GM15510 (cell line): Measurements from ENCODE around the gene MACROD2.

Experiments
- POLR2A ChIP-seq: IDR thresholded peaks from 3 replicates; pipeline ENCODE4 v1.6.1; 2011; ENCODE audit warnings: borderline replicate concordance; ENCODE audit not compliant: insufficient read length; ENCODE audit errors: extremely low read depth

MACROD2 gene

GRCh38 chr20:15047042-15047441, 1051.7 kb downstream of the MACROD2 start:
- no peak for TF ChIP-seq POLR2A

- TF ChIP-seq POLR2A, result no peak
These were observed 1052.3 kb downstream of the MACROD2 start for GRCh38 chr20:15047601-15048000.

- TF ChIP-seq POLR2A, result no peak
These were observed 1060.9 kb downstream of the MACROD2 start for GRCh38 chr20:15056246-15056645.

GRCh38 chr20:15058841-15059240, 1063.5 kb downstream of the MACROD2 start:
- no peak for TF ChIP-seq POLR2A

- TF ChIP-seq POLR2A, result no peak
These were observed 1064.1 kb downstream of the MACROD2 start for GRCh38 chr20:15059438-15059837.

GRCh38 chr20:15060265-15061060, 1065.1 kb downstream of the MACROD2 start:
- no peak for TF ChIP-seq POLR2A

- TF ChIP-seq POLR2A, result no peak
These were observed 1065.7 kb downstream of the MACROD2 start for GRCh38 chr20:15061061-15061430.

- TF ChIP-seq POLR2A, result no peak
These were observed 1066.6 kb downstream of the MACROD2 start for GRCh38 chr20:15061955-15062354.

GRCh38 chr20:15063081-15063480, 1067.8 kb downstream of the MACROD2 start:
- TF ChIP-seq POLR2A, result no peak

- no peak for TF ChIP-seq POLR2A
These were observed 1069.4 kb downstream of the MACROD2 start for GRCh38 chr20:15064741-15065140.

GRCh38 chr20:15065794-15066193, 1070.5 kb downstream of the MACROD2 start:
- no peak for TF ChIP-seq POLR2A

- no peak for TF ChIP-seq POLR2A
These were observed 1073.2 kb downstream of the MACROD2 start for GRCh38 chr20:15068486-15068885.

- no peak for TF ChIP-seq POLR2A
These were observed 1074.0 kb downstream of the MACROD2 start for GRCh38 chr20:15069355-15069754.

- TF ChIP-seq POLR2A, result no peak
These were observed 1075.9 kb downstream of the MACROD2 start for GRCh38 chr20:15071085-15071808.

- TF ChIP-seq POLR2A, result no peak
These were observed 1077.0 kb downstream of the MACROD2 start for GRCh38 chr20:15072316-15072715.

- TF ChIP-seq POLR2A, result no peak
These were observed 1080.3 kb downstream of the MACROD2 start for GRCh38 chr20:15075586-15075985.
